ENCODE measurements around the gene SYNC.

- no peak for TF ChIP-seq CTCF (IDR thresholded peaks at IDR 0.05)
- TF ChIP-seq POLR2A (IDR thresholded peaks at IDR 0.05), result no peak
These were observed 40.4 kb upstream of the SYNC start for GRCh38 chr1:32742956-32743355.
